H1 (cell line): ENCODE results near the gene RBM6.

ENCODE experiments used
- ASH2L ChIP-seq: fragments of 200-600, 300-600 bp; sonication (generic); IDR thresholded peaks from one replicate; pipeline ENCODE4 v1.7.1; 2017; ENCODE audit warnings: low read length
- CHD1 ChIP-seq: IDR thresholded peaks from 2 replicates; pipeline ENCODE4 v1.6.1; 2012; ENCODE audit warnings: low read depth, low read length, improper control_type of control experiment
- CHD2 ChIP-seq: IDR thresholded peaks from 2 replicates; pipeline ENCODE4 v1.6.1; 2012; ENCODE audit warnings: low read length, improper control_type of control experiment
- EP300 ChIP-seq, 2 experiments: IDR thresholded peaks; 1 replicate in 1 of 2; 2 replicates in 1 of 2; pipeline ENCODE4 v1.6.1; 2011 to 2012; ENCODE audit warnings: low read depth in 2 of 2, low read length in 2 of 2, mild to moderate bottlenecking in 2 of 2, borderline replicate concordance in 1 of 2, inconsistent platforms in 1 of 2, moderate library complexity in 1 of 2
- POLR2A ChIP-seq, 2 experiments: IDR thresholded peaks; 1 replicate in 1 of 2; 2 replicates in 1 of 2; pipeline ENCODE4 v1.6.1; 2011; ENCODE audit warnings: low read depth in 2 of 2, low read length in 2 of 2, mild to moderate bottlenecking in 2 of 2; ENCODE audit errors: control extremely low read depth in 1 of 2
- TEAD4 ChIP-seq: IDR thresholded peaks from 2 replicates; pipeline ENCODE4 v1.6.1; 2012; ENCODE audit warnings: low read depth, low read length, inconsistent platforms, mixed read lengths
- ZNF274 ChIP-seq: IDR thresholded peaks from 2 replicates; pipeline ENCODE4 v1.7.0; 2012; ENCODE audit warnings: low read length, borderline replicate concordance; ENCODE audit errors: extremely low read depth
- TF ChIP-seq, protein P1 (sequence below), 3 experiments: IDR thresholded peaks; 1 replicate in 2 of 3; 2 replicates in 1 of 3; pipeline versions ENCODE4 v1.5.1 to v1.6.1; 2011; ENCODE audit warnings: low read length in 3 of 3, mild to moderate bottlenecking in 3 of 3, inconsistent platforms in 2 of 3, low read depth in 1 of 3, moderate library complexity in 1 of 3; ENCODE audit not compliant: insufficient read depth in 1 of 3; ENCODE audit errors: control extremely low read depth in 1 of 3
- TF ChIP-seq, protein P2 (sequence below): IDR thresholded peaks from 2 replicates; pipeline ENCODE4 v1.6.1; 2012; ENCODE audit warnings: inconsistent platforms
- TF ChIP-seq, protein P3 (sequence below): IDR thresholded peaks from 2 replicates; pipeline ENCODE4 v1.6.1; 2011; ENCODE audit warnings: low read depth, mild to moderate bottlenecking, low read length; ENCODE audit not compliant: insufficient read depth

DNA sequence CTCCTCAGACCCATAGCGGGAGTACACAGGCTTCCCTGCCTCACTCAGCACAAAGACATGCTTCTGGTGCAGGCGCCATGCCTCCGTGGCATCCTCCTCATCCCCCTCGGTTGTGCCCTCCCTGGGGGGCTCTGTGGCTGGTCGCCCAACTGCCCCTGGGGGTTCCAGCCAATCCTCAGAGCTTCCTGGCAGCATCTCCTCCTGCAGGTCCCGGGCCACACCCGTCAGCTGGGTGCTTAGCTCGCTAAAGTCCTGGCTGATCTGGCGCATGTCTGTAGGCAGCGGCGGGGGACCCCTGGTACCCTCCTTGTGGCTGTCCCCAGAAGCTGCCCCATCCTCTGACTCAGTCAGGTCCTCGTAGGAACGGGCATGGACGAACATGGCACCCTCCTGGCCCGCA lies 28.3 kb upstream of the RBM6 start:
- TF ChIP-seq TEAD4 (no peak), ZNF274 (no peak), EP300 (IDR thresholded peaks at IDR 0.05; ENCODE audit: borderline replicate concordance in 1 of 2, low read depth in 2 of 2, low read length in 2 of 2) (no peak), CHD2 (no peak), POLR2A (IDR thresholded peaks at IDR 0.05; ENCODE audit: control extremely low read depth in 1 of 2, low read depth in 2 of 2, low read length in 2 of 2) (no peak), ASH2L (no peak), CHD1 (no peak)
- TF ChIP-seq, protein P1, sequence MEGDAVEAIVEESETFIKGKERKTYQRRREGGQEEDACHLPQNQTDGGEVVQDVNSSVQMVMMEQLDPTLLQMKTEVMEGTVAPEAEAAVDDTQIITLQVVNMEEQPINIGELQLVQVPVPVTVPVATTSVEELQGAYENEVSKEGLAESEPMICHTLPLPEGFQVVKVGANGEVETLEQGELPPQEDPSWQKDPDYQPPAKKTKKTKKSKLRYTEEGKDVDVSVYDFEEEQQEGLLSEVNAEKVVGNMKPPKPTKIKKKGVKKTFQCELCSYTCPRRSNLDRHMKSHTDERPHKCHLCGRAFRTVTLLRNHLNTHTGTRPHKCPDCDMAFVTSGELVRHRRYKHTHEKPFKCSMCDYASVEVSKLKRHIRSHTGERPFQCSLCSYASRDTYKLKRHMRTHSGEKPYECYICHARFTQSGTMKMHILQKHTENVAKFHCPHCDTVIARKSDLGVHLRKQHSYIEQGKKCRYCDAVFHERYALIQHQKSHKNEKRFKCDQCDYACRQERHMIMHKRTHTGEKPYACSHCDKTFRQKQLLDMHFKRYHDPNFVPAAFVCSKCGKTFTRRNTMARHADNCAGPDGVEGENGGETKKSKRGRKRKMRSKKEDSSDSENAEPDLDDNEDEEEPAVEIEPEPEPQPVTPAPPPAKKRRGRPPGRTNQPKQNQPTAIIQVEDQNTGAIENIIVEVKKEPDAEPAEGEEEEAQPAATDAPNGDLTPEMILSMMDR (IDR thresholded peaks at IDR 0.05; ENCODE audit: control extremely low read depth in 1 of 3, insufficient read depth in 1 of 3, low read depth in 1 of 3, low read length in 3 of 3), result no peak
- TF ChIP-seq, protein P2, sequence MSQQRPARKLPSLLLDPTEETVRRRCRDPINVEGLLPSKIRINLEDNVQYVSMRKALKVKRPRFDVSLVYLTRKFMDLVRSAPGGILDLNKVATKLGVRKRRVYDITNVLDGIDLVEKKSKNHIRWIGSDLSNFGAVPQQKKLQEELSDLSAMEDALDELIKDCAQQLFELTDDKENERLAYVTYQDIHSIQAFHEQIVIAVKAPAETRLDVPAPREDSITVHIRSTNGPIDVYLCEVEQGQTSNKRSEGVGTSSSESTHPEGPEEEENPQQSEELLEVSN, result no peak
- TF ChIP-seq, protein P3, sequence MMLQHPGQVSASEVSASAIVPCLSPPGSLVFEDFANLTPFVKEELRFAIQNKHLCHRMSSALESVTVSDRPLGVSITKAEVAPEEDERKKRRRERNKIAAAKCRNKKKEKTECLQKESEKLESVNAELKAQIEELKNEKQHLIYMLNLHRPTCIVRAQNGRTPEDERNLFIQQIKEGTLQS, result no peak
